ENCODE results near the gene RAI14.

The RAI14 gene

DNA sequence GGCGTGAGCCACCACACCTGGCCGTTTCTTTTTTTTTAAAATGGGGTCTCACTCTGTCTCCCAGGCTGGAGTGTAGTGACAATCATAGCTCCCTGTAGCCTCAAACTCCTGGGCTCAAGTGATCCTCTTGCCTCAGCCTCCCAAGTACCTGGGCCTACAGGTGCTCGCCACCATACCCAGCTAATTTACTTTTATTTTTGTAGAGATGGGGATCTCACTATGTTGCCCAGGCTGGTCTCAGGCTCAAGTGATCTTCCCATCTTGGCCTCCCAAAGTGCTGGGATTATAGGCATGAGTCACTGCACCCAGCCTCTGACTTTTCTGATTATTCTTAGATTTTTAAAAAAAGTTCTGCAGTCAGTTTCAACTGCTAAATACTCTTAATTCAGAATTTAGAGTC, 21.3 kb downstream of the RAI14 start:
- DNase-seq (ENCODE audit: low spot score): no peak

GRCh38 chr5:34680896-34681295, 24.8 kb downstream of the RAI14 start:
- no peak for DNase-seq (ENCODE audit: low spot score)

GRCh38 chr5:34682926-34683623, 26.9 kb downstream of the RAI14 start:
- DNase-seq (ENCODE audit: low spot score): no peak

DNA sequence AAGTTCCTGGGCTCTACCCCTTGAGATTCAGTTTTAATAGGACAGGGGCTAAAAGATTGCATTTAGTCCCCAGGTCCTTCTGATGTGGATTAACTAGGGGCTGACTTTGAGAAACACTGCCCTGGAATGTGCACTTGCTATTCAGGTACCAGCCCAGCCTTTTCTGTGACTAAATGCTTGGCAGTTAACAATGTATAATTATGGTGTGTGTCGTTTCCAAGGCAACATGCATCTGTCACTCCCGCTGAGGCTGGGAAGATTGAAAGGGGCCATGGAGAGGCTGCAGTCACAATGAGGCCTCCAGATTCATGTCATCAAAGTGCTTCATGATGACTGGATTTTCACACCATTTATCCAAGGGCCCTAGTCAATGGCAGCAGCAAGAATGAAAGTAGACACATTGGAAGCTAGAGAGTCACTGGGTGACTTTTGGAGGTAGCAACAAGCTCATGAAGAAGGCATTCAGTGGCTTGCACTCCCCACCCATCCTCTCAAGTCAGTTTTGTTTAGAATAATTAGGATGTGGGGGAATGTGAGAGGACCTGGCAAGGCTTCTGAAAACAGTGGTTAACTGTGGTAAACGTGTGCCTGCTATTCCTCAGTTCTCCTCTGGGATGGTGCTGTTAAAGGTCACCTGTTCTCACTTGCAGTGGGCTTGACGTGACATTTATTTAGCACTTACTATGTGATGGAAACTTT, 28.3 kb downstream of the RAI14 start:
- DNase-seq (ENCODE audit: low spot score): no peak

- DNase-seq (ENCODE audit: low spot score): no peak
Observed at GRCh38 chr5:34684980-34685352, 28.8 kb downstream of the RAI14 start.

DNA sequence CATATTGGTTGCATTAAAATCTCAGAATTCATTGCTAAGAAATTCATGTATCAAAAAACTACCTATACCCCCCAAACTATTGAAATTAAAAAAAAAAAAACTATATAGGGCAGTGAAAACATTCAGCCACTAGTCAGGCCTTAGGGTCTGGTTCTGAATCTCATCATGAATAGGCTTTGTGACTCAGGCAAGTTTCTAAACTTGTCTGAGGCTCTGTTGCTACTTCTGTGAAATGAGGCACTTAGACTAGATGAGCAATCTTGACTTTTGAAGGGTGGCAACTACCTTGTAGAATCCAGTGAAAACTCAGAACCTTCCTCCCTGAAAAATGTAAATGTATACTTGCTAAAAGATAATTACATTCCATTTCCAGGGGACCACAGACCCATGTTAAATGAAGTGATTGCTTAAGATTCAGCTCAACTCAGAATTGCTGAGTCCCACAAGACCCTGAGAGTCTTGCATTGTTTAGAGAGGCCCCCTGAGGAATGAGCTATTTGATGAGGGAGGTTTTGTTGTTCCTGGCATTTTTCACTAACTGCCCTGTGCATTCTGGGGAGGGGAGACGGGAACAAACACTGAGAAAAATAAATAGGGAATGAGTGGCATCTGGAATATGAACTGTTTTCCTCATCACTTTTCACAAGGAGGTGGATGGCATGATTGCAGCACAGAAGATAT, 29.5 kb downstream of the RAI14 start:
- DNase-seq (ENCODE audit: low spot score): no peak

GRCh38 chr5:34686762-34687268, 30.7 kb downstream of the RAI14 start:
- DNase-seq (ENCODE audit: low spot score): no peak

DNA sequence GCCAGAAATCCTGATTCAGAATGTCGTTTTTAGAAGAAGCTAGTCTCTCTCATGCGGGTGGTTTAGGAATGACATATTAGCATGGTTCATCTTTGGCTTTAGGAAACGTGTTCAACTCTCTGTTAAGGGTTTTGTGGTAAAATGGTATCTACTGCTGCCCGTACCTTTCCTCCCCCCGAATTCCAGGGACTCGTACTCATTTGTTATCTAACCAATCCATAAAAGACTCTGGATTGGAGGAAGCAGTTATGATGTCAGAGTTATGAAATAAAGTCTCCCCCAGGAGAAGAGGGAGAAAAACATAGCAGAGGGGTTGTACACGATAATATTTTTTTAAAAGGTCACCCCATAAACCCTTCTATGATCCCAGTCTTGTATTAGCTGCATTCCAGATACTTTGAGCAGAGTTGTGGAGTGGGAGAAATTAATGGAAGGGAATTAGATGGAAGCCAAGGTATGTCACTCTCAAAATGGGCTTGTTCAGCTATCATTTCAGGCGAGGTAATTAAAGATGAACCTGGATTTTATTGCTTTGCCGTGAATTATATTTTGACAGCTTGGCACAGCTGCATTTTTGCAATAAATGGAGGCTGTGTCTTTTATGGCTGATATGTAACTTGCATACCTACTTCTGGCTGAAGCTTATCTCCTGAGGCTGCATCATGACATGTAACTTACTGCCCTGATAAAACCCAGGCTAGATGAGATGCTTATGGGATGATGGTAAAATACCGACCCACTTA, 31.3 kb downstream of the RAI14 start:
- DNase-seq (ENCODE audit: low spot score): no peak

- no peak for DNase-seq (ENCODE audit: low spot score)
Observed at GRCh38 chr5:34688015-34688810, 32.1 kb downstream of the RAI14 start.

GRCh38 chr5:34690301-34690700, 34.2 kb downstream of the RAI14 start:
- no peak for DNase-seq (ENCODE audit: low spot score)

- DNase-seq (ENCODE audit: low spot score): no peak
Observed at GRCh38 chr5:34690898-34691297, 34.8 kb downstream of the RAI14 start.

DNA sequence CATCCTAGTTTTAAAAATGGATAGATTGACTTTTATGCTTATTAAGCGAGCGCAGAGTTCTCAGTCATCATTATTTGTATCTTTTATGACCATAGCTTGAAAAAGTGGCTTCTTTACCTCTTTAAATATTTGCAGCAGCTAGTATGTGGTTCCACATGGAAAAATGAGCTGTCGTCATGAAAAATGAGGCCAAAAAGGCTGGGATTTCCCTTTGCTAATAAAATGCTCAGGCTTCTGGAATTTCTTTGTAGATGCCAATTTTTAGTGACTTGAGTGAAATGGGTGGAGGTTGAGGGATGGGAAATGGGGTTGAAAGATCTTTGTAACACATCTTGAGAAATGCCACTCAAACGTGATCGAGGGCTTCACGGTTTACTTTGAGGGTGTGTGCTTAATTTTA, 35.2 kb downstream of the RAI14 start:
- no peak for DNase-seq (ENCODE audit: low spot score)

DNA sequence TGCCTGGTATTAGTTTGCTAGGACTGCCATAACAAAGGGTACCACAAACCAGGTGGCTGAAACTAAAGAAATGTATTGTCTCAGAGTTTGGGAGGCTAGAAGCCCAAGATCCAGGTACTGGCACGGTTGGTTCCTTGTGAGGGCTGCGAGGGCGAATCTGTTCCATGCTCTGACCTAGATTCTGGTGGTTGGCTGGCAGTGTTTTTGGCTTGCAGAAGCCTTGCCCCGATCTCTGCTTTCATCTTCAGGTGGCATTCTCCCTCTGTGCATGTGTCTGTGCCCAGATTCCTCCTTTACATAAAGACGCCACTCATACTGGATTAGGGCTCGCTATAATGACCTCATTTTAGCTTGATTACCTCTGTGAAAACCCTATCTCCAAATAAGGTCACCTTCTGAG, 36.7 kb downstream of the RAI14 start:
- DNase-seq (ENCODE audit: low spot score): no peak

DNA sequence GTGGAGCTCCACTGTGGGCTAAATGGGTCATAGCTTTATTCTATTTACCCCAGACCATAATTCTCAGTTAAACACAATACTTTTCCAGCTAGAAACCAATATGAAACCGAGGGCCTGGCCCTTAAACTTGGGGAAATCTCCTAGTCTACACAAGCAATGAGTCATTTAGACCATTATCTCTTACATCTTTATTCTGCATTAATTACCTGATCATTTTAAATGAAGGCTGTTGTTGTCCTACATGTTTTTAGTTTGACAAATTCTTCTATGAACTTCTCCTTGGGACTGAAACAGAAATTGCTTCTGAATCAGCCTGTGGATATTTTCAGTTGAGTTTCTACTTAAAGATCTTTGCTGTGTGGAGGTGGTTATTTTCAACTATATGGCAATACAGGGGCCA, 37.9 kb downstream of the RAI14 start:
- DNase-seq (ENCODE audit: low spot score): no peak

GRCh38 chr5:34694685-34695084, 38.6 kb downstream of the RAI14 start:
- no peak for DNase-seq (ENCODE audit: low spot score)

DNA sequence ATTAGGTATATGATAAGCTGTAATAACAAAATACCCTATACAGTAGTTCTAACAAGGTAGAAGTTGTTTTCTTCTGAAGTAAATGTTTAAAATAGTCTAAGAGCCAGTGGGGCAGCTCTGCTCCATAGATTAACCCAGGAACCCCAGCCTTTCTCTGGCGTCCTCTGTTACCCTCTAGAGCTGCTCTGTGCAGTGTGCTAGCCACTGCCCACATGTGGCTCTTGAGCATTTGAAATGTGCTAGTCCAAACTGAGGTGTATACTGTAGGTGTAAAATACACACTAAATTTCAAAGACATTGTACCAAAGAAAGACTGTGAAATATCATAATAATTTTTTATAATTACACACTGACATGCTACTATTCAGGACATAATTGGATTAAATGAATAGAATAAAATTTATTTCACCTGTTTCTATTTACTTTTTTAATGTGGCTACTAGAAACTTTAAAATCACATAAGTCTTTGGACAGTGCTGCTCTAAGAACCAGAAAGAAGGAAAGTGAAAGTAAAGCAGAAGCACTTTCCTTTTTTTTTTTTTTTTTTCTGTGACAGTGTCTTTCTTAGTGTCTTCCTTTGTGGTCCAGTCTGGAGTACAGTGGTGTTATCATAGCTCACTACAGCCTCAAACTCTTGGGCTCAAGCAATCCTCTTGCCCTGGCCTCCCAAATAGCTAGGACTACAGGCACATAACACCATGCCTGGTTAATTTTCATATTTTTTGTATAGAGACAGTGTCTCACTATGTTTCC, 39.3 kb downstream of the RAI14 start:
- DNase-seq (ENCODE audit: low spot score): no peak

DNA sequence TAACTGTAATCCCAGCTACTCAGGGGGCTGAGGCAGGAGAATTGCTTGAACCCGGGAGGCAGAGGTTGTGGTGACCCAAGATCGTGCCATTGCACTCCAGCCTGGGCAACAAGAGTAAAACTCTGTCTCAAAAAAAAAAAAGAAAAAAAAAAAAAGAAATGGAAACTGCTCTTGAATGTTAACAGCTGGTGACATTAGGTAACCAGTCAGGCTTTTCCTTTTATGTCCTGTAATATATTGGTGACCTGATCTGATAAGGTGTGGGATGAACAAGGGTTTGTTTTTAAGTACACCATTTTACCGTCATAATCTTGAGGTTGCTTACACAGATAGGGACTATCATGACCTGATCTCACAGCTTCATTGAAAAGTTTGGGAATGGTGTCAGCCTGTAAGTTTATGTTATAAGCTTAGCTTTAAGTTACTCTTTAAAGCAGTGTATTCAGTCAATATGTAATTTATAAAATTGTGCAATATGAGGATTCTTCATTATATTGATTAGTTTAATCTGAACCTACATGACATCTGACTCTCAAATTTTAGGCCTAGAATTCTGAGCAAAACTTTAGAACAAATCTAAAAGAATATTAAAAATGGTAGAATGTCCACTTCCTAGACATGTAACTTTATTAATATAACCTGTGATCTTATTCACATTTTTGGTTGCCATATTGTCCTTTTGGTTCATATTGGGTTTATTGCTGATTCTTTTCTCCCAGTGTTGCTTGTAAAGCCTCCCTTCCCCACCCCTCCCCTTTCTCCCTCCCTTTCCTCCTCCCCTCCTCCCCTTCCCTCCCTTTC, 41.4 kb downstream of the RAI14 start:
- DNase-seq (ENCODE audit: low spot score): no peak

DNA sequence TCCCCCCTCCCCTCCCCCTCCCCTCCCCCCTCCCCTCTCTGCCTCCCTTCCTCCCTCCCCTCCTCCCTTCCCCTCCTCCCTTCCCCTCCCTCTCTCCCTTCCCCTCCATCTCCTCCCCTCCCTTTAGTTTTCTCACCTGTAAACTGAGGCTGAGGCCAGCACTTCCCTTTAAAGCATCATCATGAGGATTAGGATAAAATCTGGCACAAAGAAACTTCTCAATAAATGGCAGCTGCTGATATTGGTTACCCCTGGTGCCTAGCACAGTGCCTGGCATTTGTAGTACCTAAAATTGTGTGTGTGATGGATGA, 41.9 kb downstream of the RAI14 start:
- no peak for DNase-seq (ENCODE audit: low spot score)

DNA sequence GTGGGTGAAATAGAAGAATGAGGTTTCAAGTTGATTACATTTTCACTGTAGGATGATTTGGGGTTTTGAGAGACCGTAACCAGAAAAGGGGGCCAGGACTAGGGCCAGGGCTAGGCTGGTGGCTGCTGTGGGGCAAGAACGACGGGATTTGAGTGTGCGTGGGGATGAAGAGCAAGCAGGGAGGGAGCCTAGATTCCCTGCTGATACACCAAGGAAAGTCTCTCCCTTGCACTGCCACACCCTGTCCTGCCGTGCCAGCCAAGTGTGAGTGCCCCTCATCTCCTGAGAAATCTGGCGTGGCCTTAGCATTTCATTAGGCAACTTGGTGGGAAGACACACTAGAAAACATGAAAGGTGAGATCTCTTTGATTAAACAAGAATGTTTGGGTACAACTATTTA, 42.6 kb downstream of the RAI14 start:
- DNase-seq (ENCODE audit: low spot score): no peak
